KMS-11 (cell line): ENCODE data around the gene SMTNL2.

Experiments
- H2AFZ ChIP-seq: fragments of 200-600 bp; sonication (generic); 2 replicates; pipeline ENCODE4 v1.6.1; 2016; ENCODE audit warnings: antibody characterized with exemption, mixed run types, low read depth
- H3K27ac ChIP-seq: fragments of 200-600 bp; sonication (generic); 2 replicates; pipeline ENCODE4 v1.6.1; 2016; ENCODE audit warnings: mild to moderate bottlenecking, mixed run types
- H3K27me3 ChIP-seq: fragments of 200-600 bp; sonication (generic); 2 replicates; pipeline ENCODE4 v1.6.1; 2017; ENCODE audit warnings: mild to moderate bottlenecking, low read depth, mixed run types, moderate library complexity; ENCODE audit not compliant: insufficient read depth
- H3K36me3 ChIP-seq: fragments of 200-600 bp; sonication (generic); 2 replicates; pipeline ENCODE4 v1.6.1; 2017; ENCODE audit warnings: mild to moderate bottlenecking, mixed run types; ENCODE audit not compliant: insufficient read depth
- H3K4me1 ChIP-seq: fragments of 200-600 bp; sonication (generic); 2 replicates; pipeline ENCODE4 v1.6.1; 2016; ENCODE audit warnings: mild to moderate bottlenecking, low read depth, mixed run types; ENCODE audit not compliant: poor library complexity, severe bottlenecking
- H3K4me2 ChIP-seq: fragments of 200-600 bp; sonication (generic); 2 replicates; pipeline ENCODE4 v1.7.0; 2016; ENCODE audit warnings: mild to moderate bottlenecking, mixed run types
- H3K4me3 ChIP-seq: fragments of 200-600 bp; sonication (generic); IDR thresholded peaks from 2 replicates; pipeline ENCODE4 v1.6.1; 2017; ENCODE audit warnings: low read depth, low read length, mixed read lengths; ENCODE audit not compliant: insufficient read depth
- H3K79me2 ChIP-seq: fragments of 200-600 bp; sonication (generic); 2 replicates; pipeline ENCODE4 v1.6.1; 2016; ENCODE audit warnings: low read depth, mixed run types; ENCODE audit not compliant: insufficient read depth
- H3K9ac ChIP-seq: fragments of 200-600 bp; sonication (generic); 2 replicates; pipeline ENCODE4 v1.6.1; 2016; ENCODE audit warnings: mild to moderate bottlenecking, mixed run types
- H4K20me1 ChIP-seq: fragments of 200-600 bp; sonication (generic); 2 replicates; pipeline ENCODE4 v1.6.1; 2016; ENCODE audit warnings: mild to moderate bottlenecking, mixed run types; ENCODE audit not compliant: insufficient read depth
- TF ChIP-seq, protein P1 (sequence below): fragments of 200-600 bp; sonication (generic); conservative IDR thresholded peaks from 2 replicates; pipeline ENCODE4 v1.6.1; 2017; ENCODE audit warnings: low read depth, mild to moderate bottlenecking, antibody characterized with exemption, low read length, moderate library complexity, mixed read lengths

SMTNL2 gene

DNA sequence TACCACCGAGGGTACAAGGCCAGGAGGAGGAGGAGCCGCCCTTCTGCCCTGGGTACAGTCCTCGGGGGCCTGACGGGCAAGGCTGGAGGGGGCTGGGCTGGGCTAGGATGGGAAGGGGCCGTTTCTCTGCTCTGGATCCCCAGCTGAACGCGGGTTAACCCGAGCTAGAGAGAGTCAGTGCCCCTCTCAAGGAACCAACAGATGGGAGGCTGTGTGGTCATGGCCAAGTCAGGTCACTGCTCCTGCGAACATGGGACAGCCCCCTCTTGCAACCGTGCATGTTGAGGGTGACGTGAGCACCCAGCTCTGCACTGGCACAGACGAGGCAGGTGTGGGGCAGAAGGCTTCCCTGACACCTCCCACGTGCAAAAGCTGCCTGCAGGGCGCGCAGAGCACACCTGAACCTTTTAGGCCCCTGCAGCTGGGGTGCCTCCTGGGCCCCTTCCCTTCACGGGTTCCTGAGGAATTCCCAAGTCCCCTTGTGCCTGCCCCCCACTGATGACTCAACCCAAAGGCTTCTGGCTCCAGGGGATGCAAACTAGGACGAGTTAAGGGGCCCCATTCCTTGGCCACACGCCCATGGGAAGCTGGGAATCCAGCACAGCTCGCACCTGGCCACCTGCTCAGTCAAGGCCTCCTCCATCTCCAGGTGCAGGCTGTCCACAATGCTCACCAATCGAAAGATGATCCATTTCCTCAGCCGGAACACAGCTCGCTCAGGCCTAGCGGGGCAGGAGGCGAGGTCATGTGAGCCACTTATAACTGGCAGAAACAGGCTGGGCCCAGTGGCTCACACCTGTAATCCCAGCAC lies 35.4 kb upstream of the SMTNL2 start:
- H3K79me2 ChIP-seq: peaks cover 14% of the 10 kb centered on the region
- no peaks in the 10 kb centered on the region for H4K20me1 ChIP-seq
- H3K27me3 ChIP-seq: no peaks in the 10 kb centered on the region
- no peak overlapping the region for H3K9ac ChIP-seq
- H3K36me3 ChIP-seq: no peaks in the 10 kb centered on the region
- no peak overlapping the region for H3K27ac ChIP-seq
- H3K4me1 ChIP-seq: peaks cover 4% of the 10 kb centered on the region
- H3K4me2 ChIP-seq: no peak overlapping the region
- H3K4me3 ChIP-seq: no peak overlapping the region
- no peak overlapping the region for H2AFZ ChIP-seq
- TF ChIP-seq, protein P1, sequence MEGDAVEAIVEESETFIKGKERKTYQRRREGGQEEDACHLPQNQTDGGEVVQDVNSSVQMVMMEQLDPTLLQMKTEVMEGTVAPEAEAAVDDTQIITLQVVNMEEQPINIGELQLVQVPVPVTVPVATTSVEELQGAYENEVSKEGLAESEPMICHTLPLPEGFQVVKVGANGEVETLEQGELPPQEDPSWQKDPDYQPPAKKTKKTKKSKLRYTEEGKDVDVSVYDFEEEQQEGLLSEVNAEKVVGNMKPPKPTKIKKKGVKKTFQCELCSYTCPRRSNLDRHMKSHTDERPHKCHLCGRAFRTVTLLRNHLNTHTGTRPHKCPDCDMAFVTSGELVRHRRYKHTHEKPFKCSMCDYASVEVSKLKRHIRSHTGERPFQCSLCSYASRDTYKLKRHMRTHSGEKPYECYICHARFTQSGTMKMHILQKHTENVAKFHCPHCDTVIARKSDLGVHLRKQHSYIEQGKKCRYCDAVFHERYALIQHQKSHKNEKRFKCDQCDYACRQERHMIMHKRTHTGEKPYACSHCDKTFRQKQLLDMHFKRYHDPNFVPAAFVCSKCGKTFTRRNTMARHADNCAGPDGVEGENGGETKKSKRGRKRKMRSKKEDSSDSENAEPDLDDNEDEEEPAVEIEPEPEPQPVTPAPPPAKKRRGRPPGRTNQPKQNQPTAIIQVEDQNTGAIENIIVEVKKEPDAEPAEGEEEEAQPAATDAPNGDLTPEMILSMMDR: no peak

DNA sequence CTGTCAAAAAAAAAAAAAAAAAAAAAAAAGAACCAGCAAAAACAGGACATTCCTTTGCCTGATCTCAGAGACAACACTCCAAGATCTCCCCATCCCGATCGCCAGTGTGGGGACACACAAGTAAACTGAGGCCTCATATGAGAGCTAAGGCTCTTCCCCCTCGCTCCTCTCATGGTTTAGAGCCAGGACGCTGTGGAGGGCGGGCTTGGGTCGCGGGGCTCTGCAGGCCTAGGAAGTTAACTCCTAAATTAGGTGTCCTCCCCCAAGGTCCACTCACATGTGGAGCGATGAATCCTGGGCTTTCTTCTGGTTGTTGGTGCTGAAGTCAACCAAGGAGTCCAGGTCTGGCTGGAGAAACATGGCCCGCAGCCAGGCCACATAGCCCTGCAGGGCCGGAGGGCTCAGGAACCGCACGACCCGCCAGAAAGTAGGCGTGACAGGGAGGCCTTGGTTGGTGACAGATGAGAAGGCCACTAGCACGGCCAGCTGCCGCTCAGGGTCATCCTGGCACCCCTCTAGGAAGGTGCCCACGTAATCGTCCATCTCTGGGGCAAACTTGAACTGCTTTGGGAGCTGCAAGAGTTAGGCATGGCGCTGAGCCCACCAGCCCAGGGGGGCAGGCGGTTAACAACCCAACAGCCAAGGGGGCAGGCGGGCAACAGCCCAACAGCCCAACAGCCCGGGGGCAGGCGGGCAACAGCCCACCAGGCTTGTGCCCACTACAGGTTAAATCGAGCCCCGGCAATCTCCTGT lies 34.4 kb upstream of the SMTNL2 start:
- no peaks in the 10 kb centered on the region for H3K36me3 ChIP-seq
- no peak overlapping the region for H3K27ac ChIP-seq
- peaks cover 4% of the 10 kb centered on the region for H3K4me1 ChIP-seq
- no peak overlapping the region for H3K4me3 ChIP-seq
- H3K27me3 ChIP-seq: no peaks in the 10 kb centered on the region
- no peak overlapping the region for H3K9ac ChIP-seq
- H3K4me2 ChIP-seq: no peak overlapping the region
- no peak overlapping the region for H2AFZ ChIP-seq
- TF ChIP-seq, protein P1: no peak
- no peaks in the 10 kb centered on the region for H4K20me1 ChIP-seq
- peaks cover 25% of the 10 kb centered on the region for H3K79me2 ChIP-seq

DNA sequence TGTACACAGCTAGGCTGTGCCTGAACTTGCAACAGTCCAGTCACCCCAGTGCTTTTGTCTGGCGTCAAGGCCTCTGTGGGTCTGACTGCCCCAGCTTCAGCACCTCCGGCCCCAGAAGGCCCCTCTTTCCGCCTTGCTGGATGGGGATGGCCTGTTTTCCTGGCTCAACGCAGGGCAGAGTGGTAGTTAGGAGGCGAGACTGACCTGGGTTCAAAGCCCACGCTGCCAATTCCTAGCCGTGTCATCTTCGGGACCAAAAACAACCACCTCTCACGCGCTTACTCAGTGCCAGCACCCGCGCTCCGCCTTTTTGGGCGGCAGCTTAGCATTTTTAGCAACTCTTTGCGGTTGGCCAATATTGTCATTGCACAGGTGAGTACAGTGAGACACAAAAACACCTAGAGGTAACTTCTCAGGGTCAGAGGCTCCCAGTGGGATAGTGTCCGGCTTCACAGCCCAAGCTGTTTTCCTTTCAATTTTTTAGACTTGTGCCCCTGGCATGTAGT lies 33.7 kb upstream of the SMTNL2 start:
- peaks cover 26% of the 10 kb centered on the region for H3K79me2 ChIP-seq
- no peaks in the 10 kb centered on the region for H3K27me3 ChIP-seq
- peaks cover 4% of the 10 kb centered on the region for H3K4me1 ChIP-seq
- TF ChIP-seq, protein P1: no peak
- H3K4me2 ChIP-seq: no peak overlapping the region
- H3K36me3 ChIP-seq: no peaks in the 10 kb centered on the region
- H3K9ac ChIP-seq: no peak overlapping the region
- H3K4me3 ChIP-seq: no peak overlapping the region
- H2AFZ ChIP-seq: no peak overlapping the region
- no peaks in the 10 kb centered on the region for H4K20me1 ChIP-seq
- H3K27ac ChIP-seq: no peak overlapping the region

DNA sequence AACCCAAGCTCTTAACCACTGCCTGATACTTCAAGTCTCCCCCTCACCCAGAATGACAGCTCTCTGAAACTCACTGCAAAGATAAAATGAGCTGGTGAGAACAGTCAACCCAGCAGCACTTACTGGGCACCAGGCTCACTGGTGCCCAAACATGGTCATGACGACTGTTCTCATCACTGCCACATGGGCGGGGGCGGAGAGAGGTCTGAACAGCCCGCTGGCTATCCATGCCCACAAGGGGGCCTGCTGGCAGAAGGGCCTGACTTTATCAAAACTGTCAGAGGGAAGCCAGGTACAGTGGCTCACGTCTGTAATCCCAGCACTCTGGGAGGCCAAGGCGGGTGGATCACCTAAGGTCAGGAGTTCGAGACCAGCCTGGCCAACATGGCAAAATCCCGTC lies 33.2 kb upstream of the SMTNL2 start:
- H3K36me3 ChIP-seq: no peaks in the 10 kb centered on the region
- H3K9ac ChIP-seq: no peak overlapping the region
- no peaks in the 10 kb centered on the region for H4K20me1 ChIP-seq
- no peak overlapping the region for H3K4me3 ChIP-seq
- H3K4me1 ChIP-seq: peaks cover 4% of the 10 kb centered on the region
- TF ChIP-seq, protein P1: no peak
- no peak overlapping the region for H3K4me2 ChIP-seq
- no peak overlapping the region for H3K27ac ChIP-seq
- no peaks in the 10 kb centered on the region for H3K27me3 ChIP-seq
- no peak overlapping the region for H2AFZ ChIP-seq
- H3K79me2 ChIP-seq: peaks cover 26% of the 10 kb centered on the region
